K562 (cell line): ENCODE measurements around the gene AHI1. TPM values are rescaled to one million over a fixed set of nuclear protein-coding genes. Genes with fewer than 3 reads are reported as not detected.
"Not testable (repeated sequence)": the region's sequence is repeated elsewhere in the genome, so short reads cannot be mapped to it uniquely, and the experiment has no call there.

Experiments
- ATAC-seq: fragments of 200-7000 bp; cut with Tn5 transposase; 3 replicates; pipeline ENCODE4 v1.9.1; 2020; ENCODE audit warnings: moderate library complexity
- BruUV-seq: library from RNA; stranded (reverse); fragments of 400-500 nt; replicated peaks from 2 replicates; lab custom pipeline; 2021; lab: Mats Ljungman, UMichigan
- CTCF ChIA-PET: fragments of 300-600 bp; formaldehyde crosslinking; extraction: SDS; loops from one replicate; lab custom pipeline; 2021; ENCODE audit warnings: low intra/inter-chr PET ratio; lab: Yijun Ruan, JAX
- POLR2A ChIA-PET: fragments of 300-600, 350-650 bp; sonication (Branson Sonifier 250); formaldehyde crosslinking; extraction: SDS; loops from one replicate; lab custom pipeline; 2021; ENCODE audit warnings: antibody characterized with exemption, inconsistent platforms; lab: Yijun Ruan, JAX
- DNase-seq, 4 experiments: peaks; one replicate each; pipeline versions ENCODE4 v3.0.0 to v3.0.0-alpha.2; 2011 to 2018; ENCODE audit warnings: low spot score in 3 of 4, mixed read lengths in 3 of 4; ENCODE audit errors: extremely low read depth in 1 of 4
- FAIRE-seq: peaks from 2 replicates; lab custom pipeline; 2011; peaks lifted over from hg19 to GRCh38; lab: Jason Lieb, UNC
- H2AFZ ChIP-seq: 2 replicates; pipeline ENCODE4 v1.6.0; 2011; ENCODE audit warnings: low read depth, low read length, control low read depth, inconsistent platforms
- H3K27ac ChIP-seq: fragments of 200-600 bp; 3 replicates; pipeline ENCODE4 v1.8.0; 2011; ENCODE audit warnings: low read depth, mild to moderate bottlenecking, control low read depth, inconsistent platforms, low read length, moderate library complexity, mixed read lengths; ENCODE audit errors: extremely low read depth
- H3K27me3 ChIP-seq, 2 experiments: fragments of 300-600 bp in 1 of 2; 2 replicates in 1 of 2; 3 replicates in 1 of 2; pipeline versions ENCODE4 v1.6.0 to v1.8.0; 2011; ENCODE audit warnings: inconsistent platforms in 2 of 2, low read length in 2 of 2, mild to moderate bottlenecking in 1 of 2, mixed read lengths in 1 of 2, moderate library complexity in 1 of 2; ENCODE audit not compliant: control insufficient read depth in 2 of 2, insufficient read depth in 2 of 2
- H3K36me3 ChIP-seq: fragments of 300-600 bp; 3 replicates; pipeline ENCODE4 v1.8.0; 2011; ENCODE audit warnings: mild to moderate bottlenecking, low read length, inconsistent platforms; ENCODE audit not compliant: control insufficient read depth, insufficient read depth
- H3K4me1 ChIP-seq, 2 experiments: fragments of 200-600 bp in 1 of 2; replicated peaks in 1 of 2; 2 replicates in 1 of 2; 3 replicates in 1 of 2; pipeline versions ENCODE4 v1.5.1 to v1.8.0; 2011; ENCODE audit warnings: inconsistent platforms in 2 of 2, low read length in 2 of 2, mild to moderate bottlenecking in 1 of 2, mixed read lengths in 1 of 2, moderate library complexity in 1 of 2; ENCODE audit not compliant: control insufficient read depth in 2 of 2, insufficient read depth in 2 of 2
- H3K4me2 ChIP-seq: 2 replicates; pipeline ENCODE4 v1.6.1; 2011; ENCODE audit warnings: low read length, control low read depth, inconsistent platforms, mixed read lengths; ENCODE audit not compliant: insufficient read depth
- H3K4me3 ChIP-seq: fragments of 200-600 bp; sonication (generic), shearing (Covaris generic); 2 replicates; pipeline ENCODE4 v1.5.1; 2016; ENCODE audit warnings: control low read depth, inconsistent platforms
- H3K79me2 ChIP-seq: fragments of 200-600 bp; 3 replicates; pipeline ENCODE4 v1.8.0; 2011; ENCODE audit warnings: low read length, inconsistent platforms; ENCODE audit not compliant: control insufficient read depth, insufficient read depth
- H3K9ac ChIP-seq, 2 experiments: 2 replicates each; pipeline versions ENCODE4 v1.6.0 to v1.6.1; 2011; ENCODE audit warnings: low read depth in 2 of 2, low read length in 2 of 2, control low read depth in 1 of 2, inconsistent platforms in 1 of 2, mild to moderate bottlenecking in 1 of 2, mixed read lengths in 1 of 2; ENCODE audit not compliant: insufficient read depth in 1 of 2
- H3K9me1 ChIP-seq: one replicate; pipeline ENCODE4 v1.6.0; 2011; ENCODE audit warnings: inconsistent platforms, mild to moderate bottlenecking, low read length, moderate library complexity; ENCODE audit not compliant: control insufficient read depth, insufficient read depth
- H3K9me3 ChIP-seq: replicated peaks from 2 replicates; pipeline ENCODE4 v1.5.1; 2011; ENCODE audit warnings: low read depth, low read length, inconsistent platforms; ENCODE audit not compliant: control insufficient read depth, insufficient read depth
- H4K20me1 ChIP-seq: replicated peaks from 2 replicates; pipeline ENCODE4 v1.6.1; 2011; ENCODE audit warnings: low read length, inconsistent platforms, mixed read lengths; ENCODE audit not compliant: control insufficient read depth, insufficient read depth
- CEBPB ChIP-seq: fragments of 450-650 bp; IDR thresholded peaks from 2 replicates; pipeline ENCODE4 v1.6.1; 2016; ENCODE audit warnings: missing genetic modification characterization, missing compliant biosample characterization
- CEBPG ChIP-seq, 3 experiments: fragments of 200-800 bp in 1 of 3; sonication (Bioruptor generic) in 1 of 3; sonication (generic) in 1 of 3; formaldehyde crosslinking in 1 of 3; IDR thresholded peaks in 2 of 3; conservative IDR thresholded peaks in 1 of 3; 2 replicates each; pipeline versions ENCODE4 v1.6.1 to v1.8.0; 2016 to 2022; ENCODE audit warnings: missing compliant biosample characterization in 2 of 3, missing genetic modification characterization in 2 of 3, mild to moderate bottlenecking in 1 of 3, missing genetic modification reagents in 1 of 3
- NR2C1 ChIP-seq, 2 experiments: fragments of 450-650 bp; IDR thresholded peaks; 2 replicates each; pipeline ENCODE4 v1.6.1; 2017; ENCODE audit warnings: mild to moderate bottlenecking in 2 of 2, antibody characterized with exemption in 1 of 2, inconsistent platforms in 1 of 2, missing compliant biosample characterization in 1 of 2, missing genetic modification characterization in 1 of 2
- NR2C2 ChIP-seq, 2 experiments: fragments of 200-800 bp in 1 of 2; sonication (Bioruptor generic) in 1 of 2; sonication (generic) in 1 of 2; formaldehyde crosslinking in 1 of 2; IDR thresholded peaks; 2 replicates each; pipeline versions ENCODE4 v1.6.1 to v1.8.0; 2016 to 2022; ENCODE audit warnings: mild to moderate bottlenecking in 1 of 2, missing compliant biosample characterization in 1 of 2, missing genetic modification characterization in 1 of 2, missing genetic modification reagents in 1 of 2
- RFX1 ChIP-seq: fragments of 450-650 bp; IDR thresholded peaks from 2 replicates; pipeline ENCODE4 v1.6.1; 2016; ENCODE audit warnings: mild to moderate bottlenecking, moderate library complexity
- SRF ChIP-seq, 2 experiments: fragments of 250-450, 450-650 bp in 1 of 2; sonication (Bioruptor Pico) in 1 of 2; sonication (generic) in 1 of 2; formaldehyde crosslinking; IDR thresholded peaks; 2 replicates each; pipeline versions ENCODE4 v1.5.0 to v1.5.1; 2020 to 2022; ENCODE audit warnings: mild to moderate bottlenecking in 1 of 2, missing genetic modification reagents in 1 of 2
- YY1 ChIP-seq, 3 experiments: IDR thresholded peaks; 2 replicates each; pipeline ENCODE4 v1.6.1; 2011; ENCODE audit warnings: low read length in 2 of 3, mild to moderate bottlenecking in 2 of 3, moderate library complexity in 2 of 3, borderline replicate concordance in 1 of 3, control low read depth in 1 of 3, low read depth in 1 of 3; ENCODE audit not compliant: insufficient read depth in 3 of 3, insufficient replicate concordance in 2 of 3, control insufficient read depth in 1 of 3, insufficient read length in 1 of 3; ENCODE audit errors: extremely low read depth in 1 of 3
- WGBS: fragments of 100-300 bp; shearing (Covaris generic); methylation state at CpG from one replicate; pipeline ENCODE4 v1.1.6; 2016; ENCODE audit warnings: low coverage, mixed read lengths; ENCODE audit not compliant: insufficient coverage; ENCODE audit errors: missing lambda C conversion rate; 5-methylcytosine and 5-hydroxymethylcytosine counted together
- in situ Hi-C: fragments of 300-500 bp; cut with MboI; formaldehyde crosslinking; loops from 4 replicates; pipeline ENCODE4 v1.15.0; 2018; ENCODE audit warnings: inconsistent platforms, mixed read lengths
- intact Hi-C: fragments of 100-400 bp; cut with micrococcal nuclease; formaldehyde crosslinking; loops from 2 replicates; pipeline ENCODE4 v1.14.2; 2022
- polyA plus RNA-seq, 8 experiments: library from polyadenylated mRNA; depleted of rRNA in 4 of 8; stranded (reverse) in 5 of 8; unstranded in 3 of 8; fragments of >200 nt; fragmentation: Nextera tagmentation in 2 of 8; fragmentation: Illumina TruSeq in 1 of 8; extraction: Ambion mirVana in 2 of 8; extraction: Trizol in 1 of 8; gene quantifications; 2 replicates each; pipeline versions ENCODE4 v1.2.1 to v1.2.3, GENCODE V29; 2011 to 2014; ENCODE audit warnings: inconsistent platforms in 1 of 8, missing spikeins in 1 of 8
- total RNA-seq, 7 experiments: library from RNA; depleted of rRNA in 6 of 7; stranded (reverse); fragments of >200 nt in 6 of 7; fragmentation: Illumina TruSeq in 2 of 7; extraction: Trizol in 2 of 7; gene quantifications; 2 replicates each; pipeline versions ENCODE4 v1.2.1 to v1.2.3, GENCODE V29; 2011 to 2021; ENCODE audit warnings: low replicate concordance in 1 of 7

AHI1 gene
- total and polyA plus RNA-seq, 9 of the 15 experiments (the other 6 are each of a cell fraction or from before 2014, with no cell fraction given): 24.7 to 54.9 (median 32.2) TPM

DNA sequence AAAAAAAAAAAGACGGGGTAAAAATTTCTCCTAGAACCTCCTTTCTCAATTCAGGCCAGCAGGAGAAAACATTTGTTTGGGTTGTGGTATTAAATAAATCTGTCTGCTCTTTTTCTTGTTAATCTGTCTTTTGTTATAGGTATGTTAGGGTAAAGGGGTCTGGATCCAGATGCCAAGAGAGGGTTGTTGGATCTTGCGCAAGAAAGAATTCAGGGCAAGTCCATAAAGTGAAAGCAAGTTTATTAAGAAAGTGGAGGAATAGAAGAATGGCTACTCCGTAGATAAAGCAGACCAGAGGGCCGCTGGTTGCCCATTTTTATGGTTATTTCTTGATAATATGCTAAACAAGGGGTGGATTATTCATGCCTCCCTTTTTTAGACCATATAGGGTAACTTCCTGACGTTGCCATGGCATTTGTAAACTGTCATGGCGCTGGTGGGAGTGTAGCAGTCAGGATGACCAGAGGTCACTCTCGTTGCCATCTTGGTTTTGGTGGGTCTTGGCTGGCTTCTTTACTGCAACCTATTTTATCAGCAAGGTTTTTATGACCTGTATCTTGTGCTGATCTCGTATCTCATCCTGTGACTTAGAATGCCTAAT, 251.0 kb downstream of the AHI1 start:
- H4K20me1 ChIP-seq; in situ Hi-C loops; intact Hi-C loops; H3K4me2 ChIP-seq; H3K4me1 ChIP-seq; H3K4me3 ChIP-seq; H3K27ac ChIP-seq; H3K9ac ChIP-seq; FAIRE-seq; BruUV-seq; H3K79me2 ChIP-seq; H3K9me1 ChIP-seq; ATAC-seq; H3K27me3 ChIP-seq; H3K36me3 ChIP-seq; CTCF ChIA-PET; H3K9me3 ChIP-seq; DNase-seq; POLR2A ChIA-PET; TF ChIP-seq NR2C1 (IDR thresholded peaks at IDR 0.05); NR2C2 (CRISPR knock-in tag; IDR thresholded peaks at IDR 0.05); CEBPG (CRISPR knock-in tag; IDR thresholded peaks at IDR 0.05): not testable (repeated sequence)
- peak overlapping the region; percentile 54 for H2AFZ ChIP-seq
- 55% methylated on average over 7 of the region's 8 CpGs for WGBS
- TF ChIP-seq NR2C1 (tag; IDR thresholded peaks at IDR 0.05) (peak; percentile 56), NR2C2 (tag; IDR thresholded peaks at IDR 0.05) (0 out of 2 replicates have a peak, but pooled peaks have one; percentile 27), RFX1 (peak; percentile 77), CEBPG (tag; conservative IDR thresholded peaks at IDR 0.05 in 1 of 2, IDR thresholded peaks at IDR 0.05 in 1 of 2) (peak in 1 of 2 experiments; percentile 80; a peak in 2 of 4 replicates), SRF (CRISPR knock-in tag; IDR thresholded peaks at IDR 0.05) (peak in 1 of 2 experiments; percentile 76; a peak in 1 of 4 replicates), YY1 (IDR thresholded peaks at IDR 0.05; ENCODE audit: borderline replicate concordance in 1 of 3, control insufficient read depth in 1 of 3, extremely low read depth in 1 of 3, insufficient read depth in 3 of 3, insufficient read length in 1 of 3, insufficient replicate concordance in 2 of 3, low read depth in 1 of 3, low read length in 2 of 3) (peak in 1 of 3 experiments; percentile 42), CEBPB (tag) (peak; percentile 88)
